Natural killer cell (primary cell): ENCODE results near the gene PRKAG2. TPM values are rescaled to one million over a fixed set of nuclear protein-coding genes. Genes with fewer than 3 reads are reported as not detected.

Experiments
- ATAC-seq, 3 donors: fragments of 150-1000 bp in 2 of 3; fragments of 200-7000 bp in 1 of 3; cut with Tn5 transposase; 1 replicate in 1 of 3; 2 replicates in 2 of 3; pipeline ENCODE4 v1.10.0; 2021; ENCODE audit warnings: mild to moderate bottlenecking in 2 of 3, moderate library complexity in 2 of 3
- DNase-seq, 2 donors: peaks; one replicate each; pipeline versions ENCODE4 v3.0.0 to v3.0.0-alpha.2; 2013 to 2021; ENCODE audit warnings: mixed read lengths in 1 of 2
- H3K27ac ChIP-seq: one replicate; pipeline ENCODE4 v1.5.1; 2013; ENCODE audit warnings: mild to moderate bottlenecking, low read length
- H3K27me3 ChIP-seq: one replicate; pipeline ENCODE4 v1.6.1; 2013; ENCODE audit warnings: low read length; ENCODE audit not compliant: control insufficient read depth, insufficient read depth
- H3K36me3 ChIP-seq: one replicate; pipeline ENCODE4 v1.6.1; 2013; ENCODE audit warnings: low read length; ENCODE audit not compliant: control insufficient read depth, insufficient read depth
- H3K4me1 ChIP-seq: one replicate; pipeline ENCODE4 v1.6.1; 2013; ENCODE audit warnings: low read length; ENCODE audit not compliant: control insufficient read depth, insufficient read depth
- H3K4me3 ChIP-seq: one replicate; pipeline ENCODE4 v1.5.1; 2013; ENCODE audit warnings: low read length
- H3K9me3 ChIP-seq: one replicate; pipeline ENCODE4 v1.6.1; 2013; ENCODE audit warnings: low read length; ENCODE audit not compliant: control insufficient read depth, insufficient read depth
- H3K27ac Mint-ChIP-seq, 2 donors: one replicate each; pipeline ENCODE4 v1.8.0; 2022; ENCODE audit warnings: mild to moderate bottlenecking in 2 of 2, mixed read lengths in 2 of 2, moderate library complexity in 1 of 2
- H3K27me3 Mint-ChIP-seq, 2 donors: one replicate each; pipeline ENCODE4 v1.8.0; 2022; ENCODE audit warnings: low read depth in 2 of 2, mixed read lengths in 2 of 2
- H3K36me3 Mint-ChIP-seq: one replicate; pipeline ENCODE4 v1.8.0; 2022; ENCODE audit warnings: mixed read lengths
- H3K4me1 Mint-ChIP-seq, 2 donors: one replicate each; pipeline ENCODE4 v1.8.0; 2022; ENCODE audit warnings: mixed read lengths in 2 of 2
- H3K4me3 Mint-ChIP-seq: one replicate; pipeline ENCODE4 v1.8.0; 2022; ENCODE audit warnings: mild to moderate bottlenecking, moderate library complexity, mixed read lengths
- H3K9me3 Mint-ChIP-seq, 2 donors: one replicate each; pipeline ENCODE4 v1.8.0; 2022; ENCODE audit warnings: mixed read lengths in 2 of 2
- WGBS: methylation state at CpG from one replicate; pipeline ENCODE4 v1.1.7; 2013; ENCODE audit warnings: missing lambda C conversion rate; ENCODE audit not compliant: insufficient coverage; 5-methylcytosine and 5-hydroxymethylcytosine counted together
- intact Hi-C: fragments of 100-400 bp; cut with micrococcal nuclease; formaldehyde crosslinking; loops from one replicate; pipeline ENCODE4 v1.14.2; 2022
- total RNA-seq, 4 donors: library from RNA; stranded (reverse); fragments of 120-200 nt in 1 of 4; gene quantifications; one replicate each; pipeline versions ENCODE4 v1.2.3 to v1.2.4, GENCODE V29; 2013 to 2022
- TF ChIP-seq, protein P1 (sequence below): fragments of 200-600 bp; IDR thresholded peaks from one replicate; pipeline ENCODE4 v1.8.0; 2022; ENCODE audit warnings: antibody characterized with exemption

Gene PRKAG2
- total RNA-seq, 3 donors from 2014 or later (not counting 1 experiment from before 2014, with no cell fraction given) = 42.6 to 66.5 (median 64.4) TPM

DNA sequence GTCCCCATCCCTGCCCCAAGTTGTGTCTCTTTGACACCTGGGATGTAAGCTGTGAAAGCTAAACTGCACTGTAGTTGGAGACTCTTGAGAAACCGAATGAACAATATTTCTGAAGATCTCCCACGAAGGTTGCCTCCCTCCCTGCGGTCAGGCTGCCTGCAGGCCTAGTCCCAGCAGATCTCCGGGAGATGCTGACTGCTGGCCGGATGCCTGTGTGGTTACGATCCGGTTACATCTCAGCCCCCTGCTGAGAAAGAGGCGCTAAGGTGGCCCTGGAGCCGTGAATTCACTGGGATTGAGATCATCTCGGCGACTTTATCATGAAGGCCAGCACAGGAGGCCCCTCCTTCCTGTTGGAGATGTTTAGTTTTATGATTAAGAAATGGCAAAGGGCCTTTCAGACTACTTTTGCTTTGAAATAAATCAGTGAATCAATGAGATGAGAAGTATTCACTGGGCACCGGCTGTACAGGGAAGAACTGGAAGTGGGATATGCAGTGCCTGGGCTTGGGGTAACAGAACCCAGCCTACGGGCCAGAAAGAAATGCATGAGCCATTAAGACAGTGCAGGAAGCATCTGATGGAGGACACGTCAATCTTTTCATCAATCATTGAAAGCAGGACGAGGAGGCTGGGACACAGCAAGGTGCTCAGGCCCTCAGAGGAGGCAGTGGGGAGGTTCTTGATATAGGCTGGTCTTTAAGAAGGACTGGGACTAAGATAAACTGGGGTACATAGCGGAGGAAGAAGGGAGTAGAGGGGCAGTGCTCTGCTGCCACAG is 177.6 kb downstream of the PRKAG2 start:
- no peaks in the 10 kb centered on the region for H3K36me3 Mint-ChIP-seq
- TF ChIP-seq, protein P1, sequence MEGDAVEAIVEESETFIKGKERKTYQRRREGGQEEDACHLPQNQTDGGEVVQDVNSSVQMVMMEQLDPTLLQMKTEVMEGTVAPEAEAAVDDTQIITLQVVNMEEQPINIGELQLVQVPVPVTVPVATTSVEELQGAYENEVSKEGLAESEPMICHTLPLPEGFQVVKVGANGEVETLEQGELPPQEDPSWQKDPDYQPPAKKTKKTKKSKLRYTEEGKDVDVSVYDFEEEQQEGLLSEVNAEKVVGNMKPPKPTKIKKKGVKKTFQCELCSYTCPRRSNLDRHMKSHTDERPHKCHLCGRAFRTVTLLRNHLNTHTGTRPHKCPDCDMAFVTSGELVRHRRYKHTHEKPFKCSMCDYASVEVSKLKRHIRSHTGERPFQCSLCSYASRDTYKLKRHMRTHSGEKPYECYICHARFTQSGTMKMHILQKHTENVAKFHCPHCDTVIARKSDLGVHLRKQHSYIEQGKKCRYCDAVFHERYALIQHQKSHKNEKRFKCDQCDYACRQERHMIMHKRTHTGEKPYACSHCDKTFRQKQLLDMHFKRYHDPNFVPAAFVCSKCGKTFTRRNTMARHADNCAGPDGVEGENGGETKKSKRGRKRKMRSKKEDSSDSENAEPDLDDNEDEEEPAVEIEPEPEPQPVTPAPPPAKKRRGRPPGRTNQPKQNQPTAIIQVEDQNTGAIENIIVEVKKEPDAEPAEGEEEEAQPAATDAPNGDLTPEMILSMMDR = no peak
- no peak overlapping the region for H3K27ac ChIP-seq
- H3K4me1 ChIP-seq = peaks cover 8% of the 10 kb centered on the region
- 86% methylated on average over 15 of the region's 16 CpGs for WGBS
- H3K27me3 ChIP-seq = no peaks in the 10 kb centered on the region
- H3K27me3 Mint-ChIP-seq = no peaks in the 10 kb centered on the region
- H3K9me3 Mint-ChIP-seq = no peaks in the 10 kb centered on the region
- peaks cover 8 to 33% of the 10 kb centered on the region in 2 donors for H3K4me1 Mint-ChIP-seq
- H3K27ac Mint-ChIP-seq = no peak overlapping the region
- no peak overlapping the region for H3K4me3 Mint-ChIP-seq
- intact Hi-C loops = no loop called here
- DNase-seq = no peak
- no peak overlapping the region for H3K4me3 ChIP-seq
- H3K9me3 ChIP-seq = no peaks in the 10 kb centered on the region
- no peak for ATAC-seq
- H3K36me3 ChIP-seq = no peaks in the 10 kb centered on the region

DNA sequence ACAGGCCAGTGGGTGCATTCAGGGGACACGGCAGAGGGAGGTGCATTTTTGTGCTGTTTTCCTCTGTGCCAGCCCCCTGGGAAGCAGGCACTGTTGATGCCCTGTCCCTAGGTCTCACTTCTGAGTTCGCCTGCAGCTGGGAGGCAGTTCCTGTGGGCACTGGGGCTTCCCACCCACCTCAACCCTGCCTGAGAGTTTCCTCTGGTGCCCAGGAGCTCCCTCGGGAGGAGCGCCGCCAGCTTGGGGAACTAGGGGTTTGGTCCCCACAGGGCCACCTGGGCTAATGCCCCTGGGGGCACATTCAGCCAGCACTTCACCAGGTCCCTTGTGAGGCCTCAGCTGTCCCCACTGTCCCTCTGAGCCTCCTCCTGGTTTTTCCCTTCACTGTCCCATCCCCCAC is 179.0 kb downstream of the PRKAG2 start:
- DNase-seq (no peak), ATAC-seq (no peak)
- Mint-ChIP-seq H3K27me3 (no peaks in the 10 kb centered on the region), H3K27ac (no peak overlapping the region), H3K4me3 (no peak overlapping the region), H3K9me3 (no peaks in the 10 kb centered on the region), H3K4me1 (peaks cover 6 to 34% of the 10 kb centered on the region in 2 donors), H3K36me3 (no peaks in the 10 kb centered on the region)
- Histone ChIP-seq H3K9me3 (no peaks in the 10 kb centered on the region), H3K27me3 (no peaks in the 10 kb centered on the region), H3K36me3 (no peaks in the 10 kb centered on the region), H3K27ac (no peak overlapping the region), H3K4me3 (no peak overlapping the region), H3K4me1 (peaks cover 8% of the 10 kb centered on the region)
- 63% methylated on average over 5 of the region's 5 CpGs for WGBS
- intact Hi-C loops = no loop called here
- TF ChIP-seq, protein P1 = no peak

DNA sequence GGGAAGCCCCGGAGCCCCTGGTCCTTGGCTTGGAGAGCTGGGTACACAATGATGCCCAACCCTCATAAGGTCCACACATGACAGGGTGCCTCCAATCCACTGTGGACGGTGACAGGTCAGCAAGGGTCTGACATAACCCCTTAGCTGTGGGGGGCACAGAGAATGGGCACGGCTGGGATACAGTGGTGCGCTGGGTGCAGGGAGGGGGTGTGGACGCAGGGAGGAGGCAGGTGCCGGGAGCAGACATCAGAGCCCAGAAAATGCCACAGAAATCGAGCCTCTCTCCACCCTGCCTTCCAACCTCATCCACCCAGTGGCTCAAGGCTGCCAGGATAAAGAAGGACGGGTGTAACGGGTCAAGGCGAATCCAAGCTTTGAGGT is 179.4 kb downstream of the PRKAG2 start:
- Histone ChIP-seq H3K36me3 (no peaks in the 10 kb centered on the region), H3K4me3 (no peak overlapping the region), H3K27me3 (no peaks in the 10 kb centered on the region), H3K9me3 (no peaks in the 10 kb centered on the region), H3K27ac (no peak overlapping the region), H3K4me1 (peaks cover 8% of the 10 kb centered on the region)
- DNase-seq (no peak), ATAC-seq (no peak)
- intact Hi-C loops = no loop called here
- no peaks in the 10 kb centered on the region for H3K9me3 Mint-ChIP-seq
- H3K4me1 Mint-ChIP-seq = peaks cover 6 to 34% of the 10 kb centered on the region in 2 donors
- 94% methylated on average over 10 of the region's 10 CpGs for WGBS
- H3K36me3 Mint-ChIP-seq = no peaks in the 10 kb centered on the region
- no peak overlapping the region for H3K27ac Mint-ChIP-seq
- no peak overlapping the region for H3K4me3 Mint-ChIP-seq
- H3K27me3 Mint-ChIP-seq = no peaks in the 10 kb centered on the region
- TF ChIP-seq, protein P1 = no peak
